HG02588 (cell line): ENCODE results near the gene TBC1D5.

Experiments
- ATAC-seq: cut with Tn5 transposase; IDR thresholded peaks from one replicate; pipeline ENCODE4 v1.9.1; 2021; ENCODE audit warnings: mild to moderate bottlenecking, moderate library complexity; ENCODE audit not compliant: unreplicated experiment

Gene TBC1D5

DNA sequence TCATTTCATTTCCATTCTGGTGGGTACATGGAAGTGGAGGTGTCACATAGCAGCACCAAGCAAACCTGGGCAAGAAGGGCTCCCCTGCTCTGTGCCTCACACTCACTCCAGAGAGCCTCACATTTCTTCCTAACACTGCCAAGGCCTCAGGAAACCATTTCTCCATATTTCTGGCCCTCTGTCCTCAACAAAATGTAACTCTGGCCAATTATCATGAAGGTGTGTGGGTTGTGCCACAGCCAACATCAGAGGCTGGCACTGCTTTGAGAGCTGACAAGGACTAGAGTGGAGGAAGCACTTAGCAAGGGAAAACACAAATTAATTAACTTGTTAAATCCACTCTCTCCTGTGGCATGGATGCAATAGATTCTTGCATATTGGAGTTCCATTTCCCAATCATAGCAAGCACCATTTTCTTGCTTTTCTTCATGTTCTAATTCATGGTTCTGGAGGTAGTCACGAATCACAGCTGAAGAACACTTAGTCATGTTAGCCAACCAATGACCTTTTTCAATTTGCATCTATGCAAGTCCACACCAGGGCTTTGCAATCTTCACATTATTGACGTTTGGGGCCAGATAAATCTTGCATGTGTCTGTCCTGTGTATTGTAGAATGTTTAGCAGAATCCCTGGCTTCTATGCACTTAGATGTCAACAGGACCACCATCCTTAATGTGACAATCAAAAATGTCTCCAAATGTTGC lies 616.5 kb downstream of the TBC1D5 start:
- ATAC-seq = no peak

DNA sequence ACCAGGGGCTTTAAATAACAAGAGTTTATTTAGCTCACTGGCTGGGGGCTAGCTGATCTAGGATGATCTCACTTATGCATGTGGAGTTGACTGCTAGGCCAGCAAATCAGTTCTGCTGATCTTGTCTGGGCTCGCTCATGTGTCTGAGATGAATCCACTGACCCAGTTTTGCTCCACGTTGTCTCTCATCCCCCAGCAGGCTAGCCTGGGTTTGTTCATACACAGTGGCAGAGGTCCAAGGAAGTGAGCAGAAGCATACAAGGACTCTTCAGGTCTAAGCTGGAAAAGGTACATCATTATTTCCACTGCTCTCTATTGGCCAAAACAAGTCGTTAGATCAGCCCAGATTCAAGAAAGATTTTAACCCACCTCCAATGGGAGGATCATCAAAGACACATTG lies 619.7 kb downstream of the TBC1D5 start:
- ATAC-seq = no peak

DNA sequence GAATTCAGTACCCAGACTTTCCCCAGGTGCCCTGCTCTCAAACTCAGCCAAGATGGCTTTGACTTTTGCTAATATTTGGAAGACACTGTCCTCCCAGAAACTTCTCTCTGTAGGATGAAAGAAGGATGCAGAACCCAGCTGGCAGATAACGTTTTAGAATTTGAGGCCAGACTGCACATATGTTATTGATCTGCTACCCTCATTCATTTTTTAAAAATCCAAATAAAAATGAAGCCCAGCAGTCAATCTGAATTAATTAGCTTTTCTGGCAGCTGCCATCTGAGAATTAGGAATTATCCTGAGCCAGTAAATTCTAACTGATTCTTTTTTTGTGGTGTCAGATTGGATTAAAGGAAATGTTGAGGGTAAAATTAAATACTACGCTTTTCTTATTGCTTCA lies 621.1 kb downstream of the TBC1D5 start:
- ATAC-seq = no peak

DNA sequence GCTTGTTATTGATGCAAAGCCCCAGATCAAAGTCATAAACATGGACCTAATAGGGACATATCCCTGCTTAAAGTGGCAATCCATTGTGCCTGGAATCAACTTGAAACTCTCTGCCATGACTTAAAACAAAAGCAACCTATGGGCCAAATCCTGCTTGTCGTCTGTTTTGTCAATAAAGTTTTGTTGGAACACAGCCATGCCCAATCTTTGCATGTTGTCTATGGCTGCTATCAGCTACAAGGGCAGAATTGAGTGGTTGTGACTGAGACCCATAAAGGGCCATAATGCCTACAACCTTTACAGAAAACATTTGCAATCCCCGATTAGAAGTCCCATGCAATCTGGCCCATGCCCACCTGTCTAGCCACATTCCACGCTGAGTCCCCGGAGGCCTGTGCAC lies 622.3 kb downstream of the TBC1D5 start:
- no peak for ATAC-seq

DNA sequence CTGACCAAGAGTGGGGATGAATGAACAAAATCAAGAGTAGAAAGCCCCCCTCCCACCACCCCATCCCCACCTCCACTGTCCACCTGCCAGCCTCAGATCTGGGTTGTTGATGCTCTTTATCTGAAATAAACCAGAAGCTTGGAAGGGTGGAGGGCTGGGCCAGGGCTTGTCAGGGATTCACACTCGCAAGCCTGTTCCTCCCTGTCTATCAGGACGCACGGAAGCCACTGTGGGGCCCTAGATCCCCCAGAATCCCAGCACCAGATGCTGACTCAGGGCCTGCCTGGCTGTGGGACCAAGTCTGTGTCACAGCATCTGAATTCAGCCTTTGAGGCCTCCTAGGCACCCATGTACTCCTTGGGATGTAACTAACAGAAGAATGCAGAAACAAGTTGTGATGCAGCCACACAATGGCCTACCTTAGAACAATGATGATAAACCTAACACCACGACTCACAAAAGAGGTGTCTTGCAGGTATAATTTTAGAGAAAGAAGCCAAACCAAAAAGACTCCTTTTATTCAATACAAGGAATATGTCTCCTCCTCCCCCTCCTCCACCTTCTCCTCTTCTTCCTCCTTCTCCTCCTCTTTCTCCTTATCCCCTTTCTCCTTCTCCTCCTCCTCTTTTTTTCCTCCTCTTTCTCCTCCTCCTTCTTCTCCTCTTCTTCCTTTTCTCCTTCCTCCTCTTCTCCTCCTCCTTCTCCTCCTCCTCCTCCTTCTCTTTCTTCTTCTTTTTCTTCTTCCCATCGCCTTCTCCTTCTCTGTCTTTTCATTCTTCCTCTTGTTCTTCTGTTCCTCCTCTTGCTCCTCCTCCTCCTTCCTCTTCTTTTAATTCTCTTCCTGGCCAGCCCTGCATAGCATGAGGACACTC lies 623.0 kb downstream of the TBC1D5 start:
- ATAC-seq = no peak

DNA sequence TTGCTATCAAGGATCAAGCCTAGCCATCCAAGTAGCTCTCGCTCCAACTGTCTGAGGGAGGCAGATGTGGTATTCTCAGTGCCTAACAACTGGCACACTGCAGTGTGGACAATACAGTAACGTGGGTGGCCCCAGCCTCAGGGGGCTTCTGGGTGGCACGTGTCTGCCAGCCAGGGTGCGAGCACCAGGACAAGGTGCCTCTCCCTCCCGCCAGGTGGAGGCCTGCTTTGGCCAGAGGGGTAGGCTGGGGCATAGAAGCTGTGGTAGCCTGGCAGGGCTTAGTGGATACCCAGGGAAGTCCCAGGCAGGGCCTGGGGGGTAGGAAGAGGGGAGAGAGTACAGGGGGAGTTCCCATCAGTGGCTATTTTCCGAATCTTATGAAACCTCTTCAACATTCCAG lies 623.7 kb downstream of the TBC1D5 start:
- no peak for ATAC-seq

DNA sequence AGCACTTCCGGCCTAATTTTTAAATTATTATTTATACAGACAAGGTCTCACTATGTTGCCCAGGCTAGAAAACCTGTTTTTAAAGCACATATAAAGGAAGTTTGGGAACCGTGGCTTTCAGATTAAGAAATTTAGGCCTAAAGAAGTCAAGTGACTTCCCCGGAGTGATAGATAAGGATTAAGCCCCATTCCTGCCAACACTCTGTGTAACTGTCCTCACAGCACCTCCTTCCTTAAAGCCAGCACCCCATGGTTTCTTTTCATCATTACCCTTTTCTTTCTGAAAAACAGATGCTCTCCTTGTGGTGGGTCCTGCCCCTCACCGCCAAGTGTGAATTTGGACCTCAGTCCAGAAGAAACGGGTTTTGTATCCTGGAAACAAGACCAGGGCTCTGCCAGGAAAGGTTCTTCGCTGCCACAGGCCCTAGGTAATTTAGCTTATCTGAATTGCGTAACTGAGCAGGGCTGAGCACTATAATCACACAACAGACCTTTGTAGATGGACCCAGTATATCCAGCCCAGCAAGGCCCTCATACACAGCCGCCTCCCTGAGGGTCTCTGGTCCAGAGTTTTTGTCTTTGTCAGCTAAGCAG lies 626.3 kb downstream of the TBC1D5 start:
- no peak for ATAC-seq

DNA sequence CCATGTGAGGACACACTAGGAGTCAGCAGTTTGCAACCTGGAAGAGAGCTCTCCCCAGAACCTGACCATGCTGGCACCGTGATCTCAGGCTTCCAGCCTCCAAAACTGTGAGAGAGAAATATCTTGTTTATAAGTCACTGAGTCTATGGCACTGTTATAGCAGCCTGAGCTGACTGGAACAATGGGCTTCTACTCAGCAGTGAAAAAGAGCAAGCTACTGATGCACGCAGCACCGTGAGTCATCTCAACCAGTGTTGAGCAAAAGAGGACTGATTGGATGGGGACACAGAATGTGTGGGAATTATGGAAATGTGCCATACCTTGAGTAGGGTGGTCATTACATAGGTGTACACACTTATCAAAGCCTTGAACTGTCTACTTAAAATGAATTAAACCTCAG lies 627.2 kb downstream of the TBC1D5 start:
- no peak for ATAC-seq

DNA sequence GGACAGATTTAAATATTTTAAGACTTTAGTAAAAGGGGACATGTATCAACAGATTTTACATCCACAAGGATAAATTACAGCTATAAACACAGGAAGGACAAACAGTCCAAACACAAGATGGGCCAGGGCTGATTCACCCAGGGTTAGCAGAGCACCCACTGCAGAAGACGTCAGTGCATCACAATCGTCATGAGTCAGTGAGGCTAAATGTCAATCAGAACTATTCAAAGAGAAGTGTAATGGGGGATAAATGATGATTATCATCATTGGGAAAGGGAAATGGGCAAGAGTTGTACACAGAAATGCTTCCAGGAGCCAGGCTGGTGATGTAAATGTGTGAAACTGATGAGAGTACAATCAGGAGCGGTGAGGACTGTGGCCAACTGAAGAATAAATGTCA lies 630.8 kb downstream of the TBC1D5 start:
- no peak for ATAC-seq

DNA sequence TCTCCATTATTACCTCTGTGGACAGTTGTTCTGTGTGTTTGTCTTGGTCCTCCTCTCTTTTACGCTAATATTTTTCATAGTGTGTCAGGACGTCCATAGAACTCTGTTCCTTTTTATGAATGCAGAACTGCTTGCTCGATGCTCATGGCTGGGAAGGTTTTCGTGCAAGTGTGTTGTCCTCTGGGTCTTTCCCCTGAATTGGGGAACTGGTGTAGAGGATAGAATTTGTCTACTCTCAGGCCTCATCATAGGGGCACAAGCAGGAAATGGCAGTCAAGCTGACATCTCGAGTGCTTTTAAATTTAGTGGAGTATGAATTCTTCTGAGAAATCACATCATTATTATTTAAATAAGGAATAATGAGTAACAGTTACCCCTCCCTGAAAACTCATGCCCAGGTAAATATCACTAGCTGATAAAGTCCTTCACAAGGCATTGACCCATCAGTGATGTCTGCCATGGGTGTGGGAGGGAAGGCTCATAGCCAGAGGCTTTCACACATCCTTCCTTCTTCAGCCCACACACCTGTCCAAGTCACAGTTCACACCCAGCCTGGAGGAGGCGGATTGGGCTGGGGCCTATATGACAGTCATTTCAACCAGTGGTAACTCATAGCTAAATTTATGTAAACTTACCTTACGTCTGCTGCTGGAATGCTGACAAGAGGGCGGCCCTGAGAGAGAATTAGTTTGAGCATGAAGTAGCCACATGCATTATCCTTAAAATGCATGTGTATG lies 631.6 kb downstream of the TBC1D5 start:
- ATAC-seq = no peak
